Spleen (tissue), 7 donors: ENCODE data around the gene AUH.

ENCODE experiments used
- POLR2A ChIP-seq, 3 donors: fragments of 450-650 bp; IDR thresholded peaks; one replicate each; pipeline ENCODE4 v1.5.1; 2017; ENCODE audit warnings: antibody characterized with exemption in 3 of 3, mild to moderate bottlenecking in 1 of 3
- POLR2AphosphoS5 ChIP-seq, 3 donors: sonication (generic); formaldehyde crosslinking; IDR thresholded peaks; one replicate each; pipeline ENCODE4 v1.5.1; 2017; ENCODE audit warnings: antibody characterized with exemption in 3 of 3
- TF ChIP-seq, protein P1 (sequence below), 11 experiments: fragments of 200-600 bp in 7 of 11; fragments of 450-650 bp in 4 of 11; sonication (generic) in 4 of 11; IDR thresholded peaks in 8 of 11; conservative IDR thresholded peaks in 3 of 11; 1 replicate in 7 of 11; 2 replicates in 4 of 11; pipeline versions ENCODE4 v1.4.0 to v1.8.0; 2016 to 2021; ENCODE audit warnings: antibody characterized with exemption in 11 of 11, inconsistent platforms in 4 of 11, mild to moderate bottlenecking in 1 of 11
- donor health status: DM: no; HTN: no; CAD: no; lungs with moderate emphysema.
- donor health status: DM: no; HTN: no; CAD: no.
- donor health status: DM: no; HTN: no; CAD: no.

GRCh38 chr9:91285729-91286353 is 75.9 kb downstream of the AUH start:
- no peak for TF ChIP-seq POLR2A (IDR thresholded peaks at IDR 0.05)
- TF ChIP-seq, protein P1, sequence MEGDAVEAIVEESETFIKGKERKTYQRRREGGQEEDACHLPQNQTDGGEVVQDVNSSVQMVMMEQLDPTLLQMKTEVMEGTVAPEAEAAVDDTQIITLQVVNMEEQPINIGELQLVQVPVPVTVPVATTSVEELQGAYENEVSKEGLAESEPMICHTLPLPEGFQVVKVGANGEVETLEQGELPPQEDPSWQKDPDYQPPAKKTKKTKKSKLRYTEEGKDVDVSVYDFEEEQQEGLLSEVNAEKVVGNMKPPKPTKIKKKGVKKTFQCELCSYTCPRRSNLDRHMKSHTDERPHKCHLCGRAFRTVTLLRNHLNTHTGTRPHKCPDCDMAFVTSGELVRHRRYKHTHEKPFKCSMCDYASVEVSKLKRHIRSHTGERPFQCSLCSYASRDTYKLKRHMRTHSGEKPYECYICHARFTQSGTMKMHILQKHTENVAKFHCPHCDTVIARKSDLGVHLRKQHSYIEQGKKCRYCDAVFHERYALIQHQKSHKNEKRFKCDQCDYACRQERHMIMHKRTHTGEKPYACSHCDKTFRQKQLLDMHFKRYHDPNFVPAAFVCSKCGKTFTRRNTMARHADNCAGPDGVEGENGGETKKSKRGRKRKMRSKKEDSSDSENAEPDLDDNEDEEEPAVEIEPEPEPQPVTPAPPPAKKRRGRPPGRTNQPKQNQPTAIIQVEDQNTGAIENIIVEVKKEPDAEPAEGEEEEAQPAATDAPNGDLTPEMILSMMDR (IDR thresholded peaks at IDR 0.05 in 8 of 11, conservative IDR thresholded peaks at IDR 0.05 in 3 of 11): no peak
- no peak for TF ChIP-seq POLR2AphosphoS5 (IDR thresholded peaks at IDR 0.05)
